ENCODE data around the gene FMNL1.
"Not testable (repeated sequence)": the region's sequence is repeated elsewhere in the genome, so short reads cannot be mapped to it uniquely, and the experiment has no call there.

FMNL1 gene

DNA sequence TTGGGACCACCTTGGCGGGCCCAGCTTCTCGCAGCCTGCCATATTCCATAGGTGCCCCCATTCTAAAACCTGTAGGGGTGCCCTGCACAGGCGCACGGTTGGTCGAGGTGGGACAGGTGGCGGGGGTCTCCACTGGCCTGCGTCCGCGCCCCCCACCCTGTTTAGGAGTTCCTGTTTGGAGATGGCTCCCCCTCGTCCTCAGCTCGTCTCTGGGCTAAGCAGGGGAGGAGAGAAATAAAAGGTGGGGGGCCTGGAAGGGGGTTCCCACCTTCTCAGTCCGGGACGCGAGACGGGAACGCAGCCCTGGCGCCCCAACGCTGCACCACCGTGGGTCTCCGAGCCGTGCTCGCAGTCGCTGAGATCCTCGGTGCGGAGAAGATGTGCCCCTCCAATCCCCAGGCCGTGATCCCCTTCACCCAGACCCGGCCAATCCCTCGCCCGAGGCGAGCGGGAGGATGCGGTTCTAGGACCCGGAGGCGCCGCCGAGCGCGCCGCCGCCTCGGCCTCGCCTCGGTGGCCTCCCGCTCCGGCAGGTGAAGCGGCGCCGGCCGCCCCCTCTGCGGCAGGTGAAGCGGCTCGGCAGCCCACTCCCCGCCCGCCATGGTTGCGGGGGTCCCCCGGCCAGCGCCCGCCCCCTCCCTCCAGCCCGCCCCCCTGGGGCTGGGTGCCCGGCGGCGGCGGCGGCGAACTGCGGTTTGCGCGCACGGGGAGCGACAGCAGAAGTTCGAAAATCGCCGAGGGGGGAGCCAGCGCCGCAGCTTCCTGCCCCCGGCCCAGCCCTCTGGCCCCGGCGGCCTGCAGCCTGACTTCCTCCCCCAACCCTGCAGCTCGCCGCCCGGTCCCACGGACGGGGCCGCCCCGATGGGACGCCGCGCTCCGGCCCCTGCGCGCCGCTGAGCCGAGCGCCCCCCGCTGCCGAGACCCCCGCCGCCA, at the start of gene FMNL1:
Gene FMNL1 (plus strand): TSS at position 805 of the 933 bp plus-strand sequence. CDS start 240 bp downstream, outside the sequence.
- DNase-seq: peak; percentile 74

DNA sequence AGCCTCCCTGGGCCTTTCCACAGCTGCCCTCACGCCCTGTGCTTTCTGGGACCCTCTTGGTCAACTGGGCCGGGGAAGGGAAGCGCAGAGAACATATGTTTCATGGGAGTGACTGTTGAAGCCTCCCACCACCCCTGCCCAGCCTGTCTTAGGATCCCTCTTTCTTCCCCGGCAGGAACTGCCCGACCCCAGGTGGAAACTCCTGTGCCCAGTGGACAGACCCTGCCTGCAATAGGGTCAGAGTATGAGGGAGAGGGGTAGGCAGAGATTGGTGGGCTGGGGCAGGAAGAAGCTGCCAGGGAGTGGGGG, 49.5 kb upstream of the FMNL1 start:
- DNase-seq: no peak

DNA sequence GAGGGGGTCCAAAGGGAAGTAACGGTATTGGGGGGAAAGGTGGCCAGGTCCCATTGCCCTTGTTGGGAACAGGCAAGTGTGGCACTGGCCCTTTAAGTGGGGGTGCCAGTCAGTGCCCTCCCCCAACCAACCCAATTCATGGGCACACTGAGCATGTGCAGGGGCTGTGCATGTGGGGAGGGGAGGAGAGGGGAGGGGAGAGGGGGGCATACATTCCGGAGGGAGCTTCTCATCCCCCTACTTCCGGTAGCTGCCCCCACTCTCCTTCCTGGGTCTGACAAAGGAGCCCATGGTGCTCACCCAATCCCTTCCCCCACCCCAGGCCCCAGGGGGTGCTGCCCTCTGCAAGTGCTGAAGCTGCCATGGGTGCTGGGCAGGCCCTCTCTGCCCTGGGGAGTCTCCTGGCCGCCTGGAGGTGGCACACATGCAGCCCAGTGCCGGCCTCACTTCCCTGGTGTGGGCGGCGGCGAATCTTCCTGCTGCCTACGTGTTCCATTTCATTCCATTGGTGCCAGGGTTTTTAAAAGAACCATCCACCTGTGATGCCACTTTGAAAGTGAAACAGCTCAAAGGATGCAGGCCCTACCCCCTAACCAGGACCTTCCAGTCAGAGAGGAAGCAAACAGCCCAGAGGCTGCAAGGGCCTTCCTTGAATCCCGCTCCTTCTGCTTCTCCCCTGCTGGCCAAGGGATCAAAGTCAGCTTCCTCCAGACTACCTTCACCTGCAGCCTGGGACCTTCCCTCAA, 49.0 kb upstream of the FMNL1 start:
- DNase-seq: peak; percentile 58

GRCh38 chr17:45175759-45176115, 45.9 kb upstream of the FMNL1 start:
- no peak for DNase-seq

DNA sequence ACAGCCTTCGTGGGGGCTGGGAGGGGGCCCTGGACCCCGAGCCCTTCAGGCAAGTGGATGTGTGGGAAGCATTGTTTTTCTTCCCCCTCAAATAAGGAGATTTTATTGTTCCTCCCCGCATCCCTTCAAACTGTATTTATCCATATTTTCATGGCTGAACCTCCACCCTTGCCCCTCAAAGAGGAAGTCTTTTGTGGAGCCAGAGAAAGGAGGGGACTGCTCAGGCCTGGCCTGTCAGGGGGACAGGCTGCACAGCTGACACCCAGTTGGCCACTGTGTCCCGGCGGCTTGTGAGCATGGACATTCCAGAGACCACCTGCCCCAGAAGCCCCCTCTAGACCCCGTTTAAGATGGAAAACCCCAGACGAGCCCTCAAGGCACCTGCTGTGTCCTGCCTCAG, 44.1 kb upstream of the FMNL1 start:
- no peak for DNase-seq

DNA sequence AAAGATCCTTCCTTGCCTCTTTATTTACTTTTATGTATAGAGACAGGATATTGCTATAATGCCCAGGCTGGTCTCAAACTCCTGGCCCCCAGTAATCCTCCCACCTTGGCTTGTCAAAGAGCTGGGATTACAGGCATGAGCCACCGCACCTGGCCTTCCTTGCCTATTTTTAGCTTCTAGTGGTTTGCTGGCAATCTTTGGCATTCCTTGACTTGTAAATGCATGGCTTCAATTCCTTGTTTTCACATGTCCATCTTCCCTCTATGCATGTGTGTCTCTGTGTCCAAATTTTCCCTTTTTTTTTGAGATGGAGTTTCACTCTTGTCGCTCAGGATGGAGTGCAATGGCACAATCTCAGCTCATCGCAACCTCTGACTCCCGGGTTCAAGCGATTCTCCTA, 37.5 kb upstream of the FMNL1 start:
- DNase-seq: no peak

GRCh38 chr17:45186801-45187354, 34.8 kb upstream of the FMNL1 start:
- DNase-seq: no peak

DNA sequence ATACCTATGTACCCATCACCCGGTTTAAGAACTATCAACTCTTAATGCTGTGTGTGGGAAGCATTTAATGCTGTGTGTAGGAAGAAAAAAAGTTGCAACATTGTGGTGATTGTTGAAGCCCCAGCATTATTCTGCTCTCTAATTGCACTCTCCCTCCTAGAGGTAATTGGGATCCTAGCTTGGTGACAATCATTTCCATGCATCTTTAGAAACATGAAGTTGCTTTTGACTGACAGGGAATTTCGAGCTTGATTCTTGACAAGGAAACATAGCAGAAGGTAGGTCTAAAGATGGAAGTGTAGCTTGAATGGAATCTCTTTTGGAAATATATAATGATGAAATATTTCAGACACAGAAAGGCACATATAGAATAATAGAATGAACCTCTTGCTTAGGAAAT, 32.7 kb upstream of the FMNL1 start:
- no peak for DNase-seq

GRCh38 chr17:45190503-45191255, 31.0 kb upstream of the FMNL1 start:
- DNase-seq: no peak

- no peak for DNase-seq
These were observed 26.3 kb upstream of the FMNL1 start for GRCh38 chr17:45195424-45195823.

- DNase-seq: no peak
These were observed 24.6 kb upstream of the FMNL1 start for GRCh38 chr17:45197108-45197507.

GRCh38 chr17:45197555-45198334, 23.9 kb upstream of the FMNL1 start:
- DNase-seq: peak; percentile 87

GRCh38 chr17:45200701-45201100, 21.0 kb upstream of the FMNL1 start:
- no peak for DNase-seq

DNA sequence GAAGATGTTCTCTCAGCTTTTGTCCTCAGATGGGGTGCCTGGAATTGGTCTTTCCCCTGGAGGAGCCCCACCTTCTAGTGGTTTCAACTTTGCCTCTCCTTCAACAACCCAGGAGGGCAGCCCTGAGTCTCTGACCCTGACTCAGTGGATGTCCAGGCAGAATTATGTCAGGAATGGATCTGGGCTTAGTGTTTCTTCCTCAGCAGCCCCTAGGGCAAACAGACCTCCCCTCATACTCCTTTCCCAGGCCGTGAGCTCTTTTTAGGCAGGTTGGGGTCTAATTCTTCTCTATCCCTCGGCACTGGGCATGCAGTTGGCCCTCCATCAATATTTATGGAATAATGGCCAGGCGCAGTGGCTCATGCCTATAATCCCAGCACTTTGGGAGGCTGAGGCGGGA, 20.2 kb upstream of the FMNL1 start:
- no peak for DNase-seq

DNA sequence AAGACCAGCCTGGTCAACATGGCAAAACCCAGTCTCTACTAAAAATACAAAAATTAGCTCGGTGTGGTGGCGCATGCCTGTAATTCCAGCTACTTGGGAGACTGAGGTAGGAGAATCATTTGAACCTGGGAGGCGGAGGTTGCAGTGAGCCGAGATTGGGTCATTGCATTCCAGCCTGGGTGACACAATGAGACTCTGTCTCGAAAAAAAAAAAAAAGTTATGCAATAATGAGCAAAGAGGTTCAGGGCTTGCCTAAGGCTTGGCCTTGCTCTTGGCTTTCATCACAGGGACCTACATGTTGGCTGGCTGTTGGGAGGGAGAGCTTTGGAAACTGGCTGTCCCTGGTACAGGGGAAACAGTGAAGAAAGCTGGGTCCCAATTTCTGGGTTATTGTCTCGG, 19.8 kb upstream of the FMNL1 start:
- DNase-seq: not testable (repeated sequence)

DNA sequence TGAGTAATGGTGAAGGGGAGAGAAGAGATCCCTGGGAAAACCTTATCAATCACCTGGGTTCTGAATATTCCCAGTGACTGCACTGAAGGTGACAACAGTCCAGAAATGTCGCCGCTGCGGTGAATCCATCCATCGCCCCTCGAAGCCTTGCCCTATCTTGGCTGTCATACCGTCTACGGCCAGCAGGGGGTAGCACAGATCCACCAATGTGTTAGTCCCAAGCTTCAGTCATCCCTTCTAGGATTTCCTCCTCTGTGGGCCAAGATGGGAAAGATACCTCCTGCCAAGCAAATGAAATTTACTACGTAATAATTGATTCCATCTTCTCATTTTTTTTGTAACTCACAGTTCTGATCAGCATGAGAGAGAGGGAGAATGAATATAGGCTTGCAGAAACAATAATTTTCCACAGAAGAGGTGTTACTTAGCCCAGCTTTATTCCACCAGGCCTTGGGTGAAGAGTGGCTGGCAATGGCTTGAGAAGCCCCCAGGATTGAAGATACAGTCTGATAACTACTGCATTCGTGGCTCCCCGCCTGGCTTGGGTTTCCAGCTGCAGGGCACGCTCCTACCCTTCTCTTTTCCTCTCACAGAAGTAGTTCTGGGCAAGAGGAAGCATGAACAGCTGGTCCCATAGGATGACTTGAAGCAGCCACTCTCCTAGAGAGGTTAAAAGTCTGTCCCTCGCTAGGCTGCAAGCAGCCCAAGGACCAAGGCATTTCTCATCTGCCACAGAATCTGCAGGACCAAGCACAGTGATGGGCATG, 2.6 kb upstream of the FMNL1 start:
- peak; percentile 87 for DNase-seq

DNA sequence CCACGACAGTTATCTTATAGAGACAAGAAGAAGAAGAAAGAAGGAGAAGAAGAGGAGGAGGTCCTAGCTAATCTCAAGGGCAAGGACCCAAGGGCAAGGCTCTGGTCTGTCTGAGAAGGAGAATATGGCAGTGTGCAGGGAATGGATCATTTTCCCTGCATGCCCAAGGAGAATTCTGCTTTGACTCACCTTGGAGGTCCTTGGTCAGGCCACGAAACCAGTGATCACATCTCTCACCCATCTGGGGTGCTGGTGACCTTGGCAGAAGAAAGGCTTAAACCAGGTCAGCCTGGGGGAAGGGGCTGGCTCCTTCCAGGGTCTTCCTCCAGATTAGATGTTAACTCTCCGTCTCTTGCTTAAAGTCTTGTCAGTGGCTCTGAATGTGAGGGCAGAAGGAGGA, 1.6 kb upstream of the FMNL1 start:
- no peak for DNase-seq

GRCh38 chr17:45222014-45222288, 266 bp downstream of the FMNL1 start:
- DNase-seq: no peak

GRCh38 chr17:45222289-45222995, 757 bp downstream of the FMNL1 start:
- peak; percentile 73 for DNase-seq

- no peak for DNase-seq
These were observed 1.4 kb downstream of the FMNL1 start for GRCh38 chr17:45222996-45223538.

Measured in CD4-positive, alpha-beta T cell treated with Interleukin-12 subunit alpha and Interleukin-12 subunit beta, for 1 hour (primary cell).